AG20443 (cell line): ENCODE data around the gene PCDH8.

Experiments
- DNase-seq: peaks from one replicate; pipeline ENCODE4 v3.0.0; 2012; ENCODE audit warnings: low spot score, mixed read lengths

Gene PCDH8

DNA sequence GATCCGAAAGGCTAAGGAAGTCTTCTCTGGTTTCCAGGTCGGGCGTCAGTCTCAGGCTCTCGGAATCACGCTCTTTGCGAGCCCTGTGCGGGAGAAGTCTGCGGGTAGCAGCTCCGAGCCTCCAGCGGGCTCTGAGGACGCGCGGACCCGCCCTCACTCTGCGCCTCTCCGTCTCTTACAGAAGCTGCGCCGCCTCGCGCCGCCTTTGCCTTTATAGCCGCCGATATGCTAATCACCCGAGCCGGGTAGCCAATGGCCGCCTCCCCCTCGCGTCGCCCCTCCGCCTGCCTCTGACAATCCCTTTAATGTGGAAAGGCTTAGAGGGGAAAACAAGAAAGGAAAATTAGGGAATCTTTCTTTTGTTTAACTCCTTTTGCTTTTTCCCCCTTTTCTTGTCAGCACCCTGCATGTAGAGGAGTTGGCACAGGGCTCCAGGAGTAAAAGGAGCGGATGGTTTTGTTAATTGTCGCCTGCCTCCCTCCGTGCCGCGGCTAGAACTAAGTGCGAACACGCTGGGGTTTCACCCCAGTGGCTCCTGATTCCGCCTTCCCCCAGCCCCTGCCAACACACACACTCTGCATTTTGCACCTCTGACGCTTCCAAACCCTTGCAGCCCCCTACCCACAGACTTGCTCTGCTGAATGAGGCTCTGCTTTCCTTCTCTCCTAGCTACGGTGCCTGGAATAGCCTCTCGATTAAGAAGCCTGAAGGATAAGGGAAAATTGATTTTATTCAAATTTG, at the start of gene PCDH8:
Gene PCDH8 (minus strand): TSS at position 186 of the 741 bp plus-strand sequence. CDS start 204 bp downstream, outside the sequence.
- DNase-seq, result no peak

GRCh38 chr13:52896827-52897659, 48.6 kb upstream of the PCDH8 start:
- no peak for DNase-seq

DNA sequence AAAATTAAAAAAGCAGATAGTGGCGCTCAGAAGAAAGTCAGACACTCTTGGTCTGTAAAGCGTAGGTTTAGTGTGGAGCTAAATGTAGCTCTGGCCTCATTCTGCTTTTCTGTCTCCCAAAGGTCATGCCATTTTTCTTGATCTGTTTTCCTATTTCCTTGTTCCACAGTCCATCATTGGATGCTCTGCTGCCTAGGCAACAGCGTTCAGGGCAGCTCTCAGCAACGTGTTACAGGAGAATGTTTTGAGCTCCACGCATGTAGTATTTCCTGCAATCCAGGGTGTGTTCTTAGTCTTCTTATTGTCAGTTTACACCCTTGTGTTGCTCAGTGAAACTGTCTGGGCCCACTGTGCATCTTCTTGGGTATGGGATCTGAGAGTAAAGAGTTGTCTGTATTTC, 46.0 kb upstream of the PCDH8 start:
- no peak for DNase-seq

DNA sequence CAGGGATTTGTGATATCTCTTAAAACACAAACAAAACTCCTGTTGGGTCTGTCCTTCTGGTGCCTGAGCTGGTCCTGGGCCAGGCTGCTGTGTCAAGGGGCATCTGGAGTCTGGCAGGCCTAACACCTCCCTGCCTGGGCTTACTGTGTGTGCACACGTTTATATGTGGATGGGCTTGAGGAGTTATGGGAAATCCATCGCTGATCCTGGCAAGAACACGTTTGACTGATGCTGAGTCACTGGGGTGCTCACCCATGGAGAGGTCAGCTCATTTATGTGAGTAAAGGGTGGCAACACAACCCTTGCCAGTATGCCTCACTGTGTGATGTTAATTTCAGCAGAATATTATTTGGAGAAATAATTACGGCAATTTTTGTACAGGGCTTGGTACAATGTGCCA, 44.5 kb upstream of the PCDH8 start:
- no peak for DNase-seq

DNA sequence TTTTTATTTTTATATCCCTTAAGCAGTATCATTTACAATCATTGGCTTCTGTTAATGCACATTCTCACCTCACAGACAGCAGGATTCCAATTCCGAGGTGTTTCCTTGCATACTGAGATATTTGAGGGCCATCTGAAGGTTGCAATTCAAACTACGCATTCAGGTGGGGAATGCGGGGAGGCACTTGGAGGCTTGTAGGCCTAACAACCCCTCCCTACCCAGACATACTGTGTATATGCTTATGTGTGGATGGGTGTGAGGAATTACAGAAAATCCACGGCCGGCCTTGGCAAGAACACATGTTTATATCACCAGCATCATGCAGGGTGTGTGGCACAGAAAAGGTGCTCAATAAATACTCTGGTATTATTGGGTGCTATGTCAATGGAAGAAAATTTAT, 43.3 kb upstream of the PCDH8 start:
- DNase-seq, result no peak

DNA sequence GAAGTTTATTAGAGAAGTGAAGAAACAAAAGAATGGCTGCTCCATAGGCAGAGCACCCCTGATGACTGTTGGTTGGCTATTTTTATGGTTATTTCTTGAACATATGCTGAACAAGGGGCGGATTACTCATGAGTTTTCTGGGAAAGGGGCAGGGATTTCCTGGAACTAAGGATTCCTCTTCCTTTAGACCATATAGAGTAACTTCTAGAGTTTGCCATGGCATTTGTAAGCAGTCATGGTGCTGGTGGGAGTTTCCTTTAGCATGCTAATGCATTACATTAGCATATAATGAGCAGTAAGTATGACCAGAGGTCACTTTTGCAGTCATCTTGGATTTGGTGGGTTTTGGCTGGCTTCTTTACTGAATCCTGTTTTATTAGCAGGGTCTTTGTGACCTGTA, 38.7 kb upstream of the PCDH8 start:
- DNase-seq, result no peak

GRCh38 chr13:52885141-52885540, 36.7 kb upstream of the PCDH8 start:
- no peak for DNase-seq

- DNase-seq, result no peak
Measured at GRCh38 chr13:52884429-52885010, 36.1 kb upstream of the PCDH8 start.

DNA sequence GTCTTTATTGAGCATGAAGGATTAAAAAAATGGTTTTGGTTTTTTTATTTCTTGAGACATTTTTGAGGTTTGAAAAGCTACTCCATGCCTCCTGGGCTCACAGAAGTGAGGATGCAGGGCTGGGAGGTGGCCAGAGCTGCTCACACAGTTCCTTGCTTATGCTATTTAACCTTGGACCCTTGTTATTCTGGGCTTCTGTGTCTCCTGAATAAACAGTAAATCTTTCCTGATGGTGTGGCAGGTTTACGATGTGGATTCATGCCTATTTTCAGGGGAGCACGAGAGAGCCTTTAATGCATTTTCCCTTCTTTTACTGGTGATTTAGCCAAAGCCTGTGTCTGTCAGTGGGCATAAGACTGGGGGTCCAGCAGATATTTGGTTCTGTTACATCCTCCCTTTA, 34.3 kb upstream of the PCDH8 start:
- DNase-seq, result no peak

- DNase-seq, result no peak
Measured at GRCh38 chr13:52879950-52880741, 31.7 kb upstream of the PCDH8 start.

GRCh38 chr13:52878831-52879230, 30.4 kb upstream of the PCDH8 start:
- no peak for DNase-seq

DNA sequence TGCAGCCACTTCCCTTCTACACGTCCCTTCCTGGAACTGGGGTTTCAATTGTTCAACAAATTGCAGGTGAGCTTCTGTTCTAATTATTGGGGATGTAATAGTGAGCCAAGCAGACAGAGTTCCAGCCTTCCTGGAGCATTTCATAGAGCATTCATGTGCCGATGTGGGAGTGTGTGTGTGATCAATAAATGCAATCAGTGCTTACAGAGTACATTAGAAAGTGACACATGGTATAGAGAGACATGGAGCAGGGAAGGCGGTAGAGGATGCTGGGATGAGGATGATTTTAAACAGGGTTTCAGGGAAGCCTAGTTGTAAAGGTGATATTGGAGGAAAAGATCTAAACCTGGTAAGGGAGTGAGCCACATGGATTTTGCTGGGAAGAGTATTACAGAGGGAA, 21.7 kb upstream of the PCDH8 start:
- no peak for DNase-seq

GRCh38 chr13:52869621-52870020, 21.2 kb upstream of the PCDH8 start:
- no peak for DNase-seq

DNA sequence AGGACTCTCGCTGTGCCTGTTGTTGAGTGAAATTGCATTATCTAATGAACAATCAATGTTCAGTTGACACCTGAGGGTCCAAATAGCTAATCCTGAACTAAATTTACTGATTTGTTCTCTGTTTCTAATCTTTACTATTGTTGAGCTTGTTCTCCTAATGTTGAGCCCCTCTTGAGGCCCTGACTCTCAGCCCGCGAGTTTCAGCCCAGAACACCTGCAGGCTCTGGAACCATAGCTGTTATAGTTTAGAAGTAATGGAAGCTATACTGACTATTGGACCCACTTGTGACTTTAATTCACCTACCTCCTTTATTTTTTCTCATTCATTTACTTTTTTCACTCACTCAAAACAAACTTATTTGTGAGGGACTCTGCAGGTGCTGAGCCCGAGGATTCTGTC, 20.6 kb upstream of the PCDH8 start:
- no peak for DNase-seq

- no peak for DNase-seq
Measured at GRCh38 chr13:52868190-52868589, 19.8 kb upstream of the PCDH8 start.

DNA sequence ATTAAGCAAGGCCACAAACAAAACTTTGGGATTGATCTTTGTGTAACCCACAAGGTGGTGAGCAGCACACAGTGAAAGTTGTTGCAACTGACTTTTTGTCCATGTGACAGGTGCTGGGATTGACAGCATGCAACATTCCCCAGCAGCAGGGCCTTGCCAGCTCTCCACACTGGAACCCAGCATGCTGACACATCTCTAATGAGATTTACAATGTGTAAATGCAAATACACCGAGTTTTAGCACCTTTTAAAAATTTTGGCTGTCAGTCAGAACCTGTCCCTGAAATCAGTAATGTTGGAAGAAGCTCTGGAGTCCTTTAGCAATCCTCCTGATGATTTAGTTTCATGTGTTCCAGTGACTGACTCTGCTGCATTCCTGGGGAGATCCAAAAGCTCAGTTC, 16.5 kb upstream of the PCDH8 start:
- DNase-seq, result no peak

DNA sequence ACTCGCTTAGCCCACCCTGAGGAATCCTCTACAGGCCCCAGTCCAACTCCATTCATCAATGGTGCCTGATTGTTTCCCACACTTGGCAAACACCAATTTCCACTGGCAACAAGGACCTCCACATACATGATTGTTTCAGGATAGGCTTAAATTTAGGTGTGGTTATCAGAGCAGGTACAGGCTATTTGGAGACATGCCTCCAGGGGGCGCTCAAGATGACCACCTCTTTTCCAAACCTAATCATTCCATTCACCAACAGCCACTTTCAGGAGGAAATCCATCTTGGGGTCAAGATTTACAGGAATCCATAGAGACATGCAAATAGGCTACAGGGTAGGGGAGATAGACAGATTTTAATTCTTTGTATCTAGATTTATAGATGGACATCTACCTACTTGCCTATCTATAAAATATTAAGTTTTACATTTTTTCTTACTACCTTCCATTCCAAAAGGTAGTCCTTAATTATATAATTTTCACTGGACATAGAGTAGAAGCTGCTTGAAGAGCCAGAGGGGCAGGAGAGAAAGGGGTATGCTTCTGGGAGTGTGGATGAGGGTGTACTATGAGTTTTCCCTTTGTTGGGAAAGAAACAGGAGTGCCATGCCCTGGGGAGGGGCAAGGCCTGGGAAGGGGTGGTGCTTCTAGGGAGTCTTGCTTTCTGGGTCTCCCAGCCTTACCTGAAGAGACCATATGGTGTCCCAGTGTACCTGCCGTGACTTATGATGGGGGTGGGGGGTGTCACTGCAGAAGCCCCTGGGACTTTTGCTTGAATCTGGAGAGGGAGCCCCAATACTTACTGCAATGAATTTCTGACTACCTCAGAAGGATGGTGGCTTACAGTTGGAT, 14.1 kb upstream of the PCDH8 start:
- no peak for DNase-seq

DNA sequence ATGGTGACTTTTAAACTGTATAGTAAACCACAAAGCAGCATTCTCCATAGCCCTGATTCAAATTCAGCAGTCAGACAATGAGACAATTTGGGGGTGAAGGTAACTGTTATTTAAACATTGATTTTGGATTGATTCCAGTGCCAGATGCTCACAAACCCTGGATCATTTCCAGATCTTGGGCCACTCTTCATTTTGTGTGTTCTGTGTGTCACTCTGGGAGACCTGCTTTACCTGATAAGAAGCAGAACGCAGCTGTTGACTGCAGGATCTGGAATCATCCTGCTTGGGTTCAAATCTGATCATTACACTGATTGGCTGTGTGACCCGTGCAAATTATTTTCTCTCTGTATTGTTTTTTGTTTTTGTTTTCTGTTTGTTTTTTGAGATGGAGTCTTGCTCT, 4.0 kb upstream of the PCDH8 start:
- no peak for DNase-seq

DNA sequence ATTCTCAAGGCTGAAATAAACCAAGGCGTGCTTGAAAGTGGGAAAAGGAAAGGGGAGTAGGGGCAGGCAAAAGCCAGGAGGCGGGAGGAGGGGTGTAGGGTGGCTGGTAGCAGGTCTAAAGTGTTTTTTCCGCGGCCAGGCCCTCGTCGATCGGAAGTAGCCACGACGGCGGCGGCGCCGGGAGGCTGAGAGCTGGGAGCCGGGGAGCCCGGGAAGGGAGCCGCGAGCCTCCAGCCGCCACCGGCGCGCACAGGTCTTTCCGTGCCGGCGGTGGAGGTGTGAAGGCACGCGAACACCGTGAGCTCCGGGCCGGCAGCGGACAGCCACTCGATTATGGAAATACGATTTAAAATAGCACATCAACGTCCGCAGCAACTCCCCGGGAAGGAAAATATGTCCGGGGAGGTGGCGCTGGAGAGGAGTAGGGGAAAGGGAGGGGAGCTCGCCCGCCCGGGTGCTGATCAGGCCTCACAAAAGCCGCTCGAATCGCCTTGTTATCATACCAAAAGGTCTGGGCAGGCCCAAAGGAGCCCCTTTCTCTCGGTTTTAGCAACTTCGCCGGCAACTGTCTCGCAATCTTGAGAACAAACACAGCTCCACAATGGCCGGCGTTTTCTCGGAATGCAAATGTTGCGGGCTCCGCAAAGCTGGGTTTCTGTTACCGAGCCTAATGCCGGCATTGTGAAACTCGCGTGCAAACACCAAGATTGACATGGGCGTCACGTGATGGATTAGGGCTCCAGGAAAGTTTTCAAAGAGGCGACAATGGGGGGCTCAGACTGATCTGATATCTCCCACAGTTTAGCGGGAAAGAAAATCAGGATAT, 2.9 kb upstream of the PCDH8 start:
- peak; percentile 65 for DNase-seq

DNA sequence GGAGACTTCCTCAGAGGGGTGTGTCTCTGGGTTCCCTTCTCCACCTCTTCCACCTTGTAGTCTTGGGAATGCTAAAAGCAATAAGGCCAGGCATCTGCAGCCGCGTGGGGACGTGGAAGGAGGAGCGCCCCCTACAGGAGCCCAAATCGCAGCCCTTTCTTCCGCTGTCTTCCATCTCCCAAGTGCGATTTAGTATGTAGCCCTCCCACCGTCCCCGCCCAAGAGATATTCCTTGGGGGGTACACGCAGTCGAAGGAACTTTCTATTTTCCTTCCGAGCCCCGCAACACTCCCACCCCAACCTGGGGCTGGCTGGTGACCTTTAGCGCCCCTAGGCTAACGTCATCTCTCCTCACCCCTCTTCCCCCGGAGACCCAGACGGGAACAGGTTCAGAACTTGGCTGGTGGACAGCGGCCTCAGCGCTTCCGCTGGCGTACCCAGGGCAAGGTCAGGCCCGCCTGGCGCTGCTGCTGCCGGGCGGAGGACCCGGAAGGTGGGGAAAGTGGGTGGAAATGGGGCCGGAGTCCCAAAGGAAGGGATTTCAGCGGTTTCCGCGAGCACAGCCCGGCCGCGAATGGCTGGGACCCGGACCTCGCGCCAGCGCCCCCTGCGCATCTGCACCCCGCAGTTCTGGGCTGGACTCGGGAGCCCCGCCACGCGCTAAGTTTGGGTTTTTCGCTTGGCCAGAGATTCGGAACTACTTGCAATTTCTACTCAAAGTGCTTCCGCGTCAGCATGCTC, 2.1 kb upstream of the PCDH8 start:
- peak; percentile 90 for DNase-seq
